Ectodermal cell (in vitro differentiated cells): Measurements from ENCODE around the gene POLR3H.

ENCODE experiments used
- H3K27ac ChIP-seq: 2 replicates; pipeline ENCODE4 v1.7.0; 2013; ENCODE audit warnings: mild to moderate bottlenecking, low read depth, low read length; ENCODE audit not compliant: insufficient read depth, poor library complexity, severe bottlenecking
- H3K27me3 ChIP-seq: 2 replicates; pipeline ENCODE4 v1.7.0; 2013; ENCODE audit warnings: mild to moderate bottlenecking, low read length; ENCODE audit not compliant: insufficient read depth, control insufficient read depth, poor library complexity, severe bottlenecking
- H3K36me3 ChIP-seq: one replicate; pipeline ENCODE4 v1.7.0; 2013; ENCODE audit warnings: low read length; ENCODE audit not compliant: control insufficient read depth, insufficient read depth
- H3K4me1 ChIP-seq: one replicate; pipeline ENCODE4 v1.7.0; 2013; ENCODE audit warnings: low read length; ENCODE audit not compliant: control insufficient read depth, insufficient read depth
- H3K4me3 ChIP-seq: 2 replicates; pipeline ENCODE4 v1.7.0; 2013; ENCODE audit warnings: low read depth, low read length, control low read depth; ENCODE audit not compliant: insufficient read depth
- H3K9me3 ChIP-seq: 2 replicates; pipeline ENCODE4 v1.7.0; 2013; ENCODE audit warnings: mild to moderate bottlenecking, low read length, moderate library complexity; ENCODE audit not compliant: control insufficient read depth
- WGBS, 2 experiments: methylation state at CpG; one replicate each; pipeline ENCODE4 v1.1.7; 2013; ENCODE audit warnings: missing lambda C conversion rate in 2 of 2; 5-methylcytosine and 5-hydroxymethylcytosine counted together

POLR3H gene

DNA sequence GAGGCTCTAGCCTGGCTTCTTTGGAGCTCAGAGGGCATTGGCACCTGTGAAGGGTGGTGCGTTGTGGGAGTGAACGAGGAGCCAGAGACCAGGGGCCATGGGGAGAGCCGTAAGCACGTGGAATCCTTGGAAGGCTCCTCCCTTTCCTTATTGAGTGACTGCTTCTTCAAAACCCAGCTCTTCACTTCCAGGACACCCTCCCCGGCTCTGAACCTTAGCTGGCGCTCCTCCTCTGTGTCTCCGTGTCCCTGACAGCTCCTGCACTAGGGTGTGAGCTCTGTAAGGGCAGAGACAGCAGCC, 26.3 kb downstream of the POLR3H start:
- H3K27ac ChIP-seq = no peak overlapping the region
- peaks cover 9% of the 10 kb centered on the region for H3K36me3 ChIP-seq
- H3K9me3 ChIP-seq = no peaks in the 10 kb centered on the region
- 87 to 92% methylated on average over 7 of the region's 7 CpGs for WGBS, 2 experiments
- no peaks in the 10 kb centered on the region for H3K27me3 ChIP-seq
- peaks cover 5% of the 10 kb centered on the region for H3K4me1 ChIP-seq
- H3K4me3 ChIP-seq = no peak overlapping the region

DNA sequence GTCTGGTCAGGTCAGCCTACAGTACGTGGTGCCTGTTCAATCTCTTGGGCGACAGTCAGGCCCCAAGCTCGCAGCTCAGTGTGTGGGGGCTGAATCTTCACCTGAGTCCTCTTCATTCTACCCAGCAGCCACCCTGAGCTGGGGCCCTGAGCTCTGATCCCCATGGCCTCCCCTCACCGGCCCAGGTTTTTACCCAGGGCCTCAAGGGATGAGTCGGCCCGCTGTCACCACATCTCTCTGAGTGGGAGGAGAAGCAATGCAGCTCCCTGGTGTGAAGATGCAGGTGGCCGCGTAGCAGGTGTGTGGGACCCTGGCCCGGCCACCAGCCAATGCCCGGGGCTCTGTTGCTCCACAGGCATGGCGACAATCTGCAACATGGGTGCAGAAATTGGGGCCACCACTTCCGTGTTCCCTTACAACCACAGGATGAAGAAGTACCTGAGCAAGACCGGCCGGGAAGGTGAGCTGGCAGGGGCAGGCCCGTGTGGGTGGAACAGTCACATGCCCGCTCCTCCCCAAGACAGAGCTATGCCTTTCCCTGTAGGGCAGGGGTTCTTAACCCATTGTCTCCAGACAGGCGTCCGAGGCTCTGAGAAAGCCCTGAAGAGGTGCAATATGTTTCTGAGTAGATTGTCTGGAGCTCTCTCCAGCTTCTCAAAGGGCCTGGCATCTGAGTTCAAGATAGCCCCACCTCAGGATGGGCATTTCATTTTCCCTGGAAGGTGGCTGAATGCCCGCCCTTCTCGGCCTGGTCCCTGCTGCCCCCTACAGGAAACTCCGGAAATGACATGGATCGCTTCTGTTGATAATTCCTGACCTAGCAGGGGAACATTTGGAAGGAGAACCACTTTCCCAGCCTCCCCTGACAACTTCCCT, 26.9 kb downstream of the POLR3H start:
- H3K27ac ChIP-seq = no peak overlapping the region
- no peaks in the 10 kb centered on the region for H3K27me3 ChIP-seq
- 73% methylated on average over 22 of the region's 22 CpGs for WGBS, 2 experiments
- peaks cover 9% of the 10 kb centered on the region for H3K4me1 ChIP-seq
- peaks cover 9% of the 10 kb centered on the region for H3K36me3 ChIP-seq
- H3K9me3 ChIP-seq = no peaks in the 10 kb centered on the region
- H3K4me3 ChIP-seq = no peak overlapping the region

DNA sequence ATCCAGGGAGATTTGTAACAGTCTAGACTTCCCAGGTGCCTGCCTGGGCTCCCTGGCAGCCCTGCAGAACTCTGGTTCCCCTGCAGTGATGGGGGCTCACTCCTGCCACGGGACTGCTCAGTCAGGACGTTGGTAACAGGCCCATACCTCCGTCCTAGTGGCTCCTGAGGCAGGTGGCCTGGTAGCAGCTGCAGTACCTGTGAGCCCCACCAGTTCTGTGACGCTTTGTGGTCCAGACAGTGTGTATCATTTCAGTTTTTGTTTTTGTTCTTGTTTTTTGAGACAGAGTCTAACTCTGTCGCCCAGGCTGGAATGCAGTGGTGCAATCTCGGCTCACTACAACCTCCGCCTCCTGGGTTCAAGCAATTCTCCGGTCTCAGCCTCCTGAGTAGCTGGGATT, 27.8 kb downstream of the POLR3H start:
- Histone ChIP-seq H3K27me3 (no peaks in the 10 kb centered on the region), H3K27ac (no peak overlapping the region), H3K4me1 (peaks cover 12% of the 10 kb centered on the region), H3K4me3 (no peak overlapping the region), H3K36me3 (peaks cover 9% of the 10 kb centered on the region), H3K9me3 (no peaks in the 10 kb centered on the region)
- 89 to 94% methylated on average over 8 of the region's 8 CpGs for WGBS, 2 experiments

DNA sequence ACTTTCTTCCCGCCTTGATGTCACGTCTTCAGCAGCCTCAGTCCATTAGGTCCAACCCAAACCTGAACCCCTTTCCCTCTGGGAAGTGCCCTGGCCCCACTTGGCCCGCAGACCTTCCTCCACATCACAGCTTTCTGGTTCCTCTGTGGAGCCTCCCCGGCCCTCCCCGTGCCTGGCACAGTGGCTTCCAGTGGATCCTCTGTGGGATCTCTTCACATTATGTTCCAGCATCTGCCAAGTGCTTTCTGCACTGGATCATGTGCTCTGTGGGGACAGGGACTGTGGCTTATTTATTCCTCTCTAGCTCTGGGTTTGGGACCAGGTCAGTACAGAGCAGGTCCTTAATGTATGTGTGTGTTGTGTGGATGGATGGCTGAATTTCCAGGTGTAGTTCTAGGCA, 30.9 kb downstream of the POLR3H start:
- Histone ChIP-seq H3K4me3 (no peak overlapping the region), H3K36me3 (peaks cover 9% of the 10 kb centered on the region), H3K27me3 (no peaks in the 10 kb centered on the region), H3K9me3 (no peaks in the 10 kb centered on the region), H3K4me1 (peaks cover 12% of the 10 kb centered on the region), H3K27ac (no peak overlapping the region)
- 86 to 89% methylated on average over 5 of the region's 5 CpGs for WGBS, 2 experiments

DNA sequence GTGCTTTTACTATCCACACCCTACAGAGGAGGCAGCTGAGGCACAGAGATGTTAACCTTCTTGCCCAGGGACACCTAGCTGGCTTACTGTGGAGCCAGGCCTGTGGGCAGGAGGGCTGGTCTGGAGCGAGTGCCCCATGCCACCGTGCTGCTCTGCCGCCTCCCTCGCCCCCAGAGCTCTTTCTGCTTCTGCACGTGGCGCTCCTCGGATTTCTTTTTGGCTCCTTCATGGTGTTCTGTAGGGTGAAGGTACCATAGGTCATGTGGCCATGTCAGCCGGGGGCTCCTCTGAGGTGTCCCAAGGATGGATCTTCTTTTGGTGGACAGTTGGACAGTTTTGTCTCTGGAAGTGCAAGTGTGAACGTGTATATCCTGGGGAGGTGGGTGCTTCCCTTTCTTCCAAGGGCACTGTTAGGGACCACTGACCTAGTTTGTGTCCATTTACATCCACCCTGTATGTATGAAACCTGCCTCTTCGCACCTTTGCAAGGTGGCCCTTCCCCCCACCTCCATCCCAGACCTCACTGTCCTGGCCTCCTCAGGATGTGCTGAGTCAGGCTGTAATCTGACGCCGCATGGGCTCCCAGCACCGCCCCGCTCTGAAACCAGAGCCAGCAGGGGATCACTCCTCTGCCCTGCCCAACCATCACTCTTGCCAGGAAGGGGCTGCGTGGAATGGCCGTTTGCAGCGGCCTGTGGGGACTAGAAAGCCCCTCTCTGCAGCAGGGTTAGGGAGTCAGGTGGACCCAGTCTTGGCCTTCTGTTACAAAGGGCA, 31.7 kb downstream of the POLR3H start:
- Histone ChIP-seq H3K27ac (peak overlapping the region; percentile 55), H3K36me3 (peaks cover 9% of the 10 kb centered on the region), H3K4me3 (no peak overlapping the region), H3K4me1 (peaks cover 12% of the 10 kb centered on the region), H3K27me3 (no peaks in the 10 kb centered on the region), H3K9me3 (no peaks in the 10 kb centered on the region)
- 54 to 57% methylated on average over 17 of the region's 17 CpGs for WGBS, 2 experiments

DNA sequence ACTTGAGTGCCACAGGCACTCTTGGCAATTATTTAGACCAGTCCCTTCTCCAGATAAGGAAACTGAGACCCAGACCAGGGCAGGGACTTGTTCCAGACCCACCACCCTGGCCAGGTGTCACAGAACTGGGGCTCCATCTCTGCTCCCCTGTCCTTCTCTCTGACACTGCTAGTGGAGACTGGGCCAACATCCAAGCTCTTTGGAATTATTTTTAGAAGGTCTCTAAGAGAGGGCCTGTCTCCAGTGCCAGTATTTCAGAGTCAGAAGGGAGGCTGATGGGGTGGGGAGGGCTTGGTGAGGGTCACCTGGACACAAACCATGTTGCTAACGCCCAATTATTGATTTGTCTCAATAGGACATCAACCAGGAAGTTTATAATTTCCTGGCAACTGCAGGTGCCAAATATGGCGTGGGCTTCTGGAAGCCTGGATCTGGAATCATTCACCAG, 32.7 kb downstream of the POLR3H start:
- 95 to 98% methylated on average over 2 of the region's 2 CpGs for WGBS, 2 experiments
- H3K9me3 ChIP-seq = no peaks in the 10 kb centered on the region
- H3K27me3 ChIP-seq = no peaks in the 10 kb centered on the region
- H3K36me3 ChIP-seq = peaks cover 9% of the 10 kb centered on the region
- H3K4me3 ChIP-seq = no peak overlapping the region
- peaks cover 12% of the 10 kb centered on the region for H3K4me1 ChIP-seq
- no peak overlapping the region for H3K27ac ChIP-seq

DNA sequence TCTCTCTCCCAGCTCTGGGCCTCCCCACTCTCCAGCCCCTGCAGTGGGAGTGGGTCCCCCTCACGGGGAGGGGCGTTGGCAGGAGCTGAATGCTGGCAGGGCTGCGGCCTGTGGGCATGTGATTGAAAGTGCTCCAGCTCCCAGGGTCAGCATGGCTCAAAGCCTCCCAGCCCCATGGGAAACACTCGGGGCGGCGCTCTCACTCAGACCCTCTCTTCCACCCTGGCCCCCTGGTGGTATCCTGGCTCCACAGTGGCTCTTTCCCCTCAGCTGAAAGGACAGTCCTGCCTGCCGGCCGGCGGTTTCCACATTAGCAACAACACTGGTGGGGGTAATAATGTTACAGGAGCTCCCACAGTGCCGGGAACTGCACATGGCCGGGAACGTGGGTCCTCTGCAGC, 35.5 kb downstream of the POLR3H start:
- 90% methylated on average over 12 of the region's 12 CpGs for WGBS, 2 experiments
- H3K4me3 ChIP-seq = no peak overlapping the region
- H3K27me3 ChIP-seq = no peaks in the 10 kb centered on the region
- no peak overlapping the region for H3K27ac ChIP-seq
- H3K4me1 ChIP-seq = peaks cover 12% of the 10 kb centered on the region
- H3K36me3 ChIP-seq = no peaks in the 10 kb centered on the region
- H3K9me3 ChIP-seq = no peaks in the 10 kb centered on the region

DNA sequence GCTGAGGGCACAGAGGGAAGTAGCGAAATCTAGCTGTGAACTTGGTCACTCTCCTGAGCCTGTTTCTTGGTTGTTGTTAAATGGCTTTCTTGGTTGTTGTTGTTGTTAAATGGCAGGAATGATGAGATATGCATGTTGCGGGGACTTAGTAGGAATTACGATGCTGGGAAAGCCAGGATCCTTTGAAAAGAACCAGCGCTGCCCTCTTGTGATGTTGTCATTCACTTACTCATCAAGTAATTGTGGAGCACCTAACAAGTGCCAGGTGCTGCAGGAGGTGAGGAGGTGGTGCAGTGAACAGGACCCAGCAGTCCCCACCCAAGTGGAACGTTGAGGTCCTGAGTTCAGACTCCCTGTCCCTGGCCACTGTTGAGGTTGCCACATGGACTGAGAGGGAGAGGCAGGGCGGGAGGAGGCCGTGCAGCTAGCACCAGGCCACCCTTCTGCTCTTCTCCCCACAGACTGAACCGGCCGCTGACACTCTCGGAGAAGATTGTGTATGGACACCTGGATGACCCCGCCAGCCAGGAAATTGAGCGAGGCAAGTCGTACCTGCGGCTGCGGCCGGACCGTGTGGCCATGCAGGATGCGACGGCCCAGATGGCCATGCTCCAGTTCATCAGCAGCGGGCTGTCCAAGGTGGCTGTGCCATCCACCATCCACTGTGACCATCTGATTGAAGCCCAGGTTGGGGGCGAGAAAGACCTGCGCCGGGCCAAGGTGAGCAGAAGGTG, 36.8 kb downstream of the POLR3H start:
- Histone ChIP-seq H3K36me3 (no peaks in the 10 kb centered on the region), H3K9me3 (no peaks in the 10 kb centered on the region), H3K4me3 (no peak overlapping the region), H3K27ac (no peak overlapping the region), H3K27me3 (no peaks in the 10 kb centered on the region), H3K4me1 (peaks cover 4% of the 10 kb centered on the region)
- 95 to 96% methylated on average over 23 of the region's 23 CpGs for WGBS, 2 experiments

DNA sequence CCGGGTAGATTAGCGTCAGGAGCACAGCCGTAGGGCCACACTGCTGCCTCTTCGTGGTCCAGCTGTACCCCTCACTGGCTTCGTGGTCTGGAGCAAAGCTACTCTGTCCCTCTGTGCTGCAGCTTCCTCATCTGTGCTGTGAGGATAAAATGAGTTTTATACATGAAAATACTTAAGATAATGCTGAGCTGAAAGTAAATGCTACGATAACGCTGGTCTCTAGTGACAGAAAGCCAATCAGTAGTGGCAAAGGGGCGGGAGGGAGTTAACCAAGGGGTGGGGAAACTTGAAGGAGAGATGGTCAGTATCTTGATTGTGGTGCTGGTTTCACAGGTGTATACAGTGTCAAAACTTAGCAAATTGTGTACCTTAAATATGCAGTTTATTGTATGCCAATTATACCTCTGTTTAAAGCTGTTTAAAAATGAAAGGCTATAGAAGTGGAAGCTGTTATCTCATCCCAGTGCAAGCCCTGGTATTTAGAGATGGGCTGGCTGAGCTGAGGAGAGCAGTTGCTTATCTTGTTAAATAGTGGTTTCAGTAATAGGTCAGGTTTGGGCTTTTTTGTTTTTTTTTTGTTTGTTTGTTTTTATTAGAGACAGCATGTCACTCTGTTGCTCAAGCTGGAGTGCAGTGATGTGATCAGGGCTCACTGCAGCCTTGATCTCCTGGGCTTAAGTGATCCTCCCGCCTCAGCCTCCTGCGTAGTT, 38.6 kb downstream of the POLR3H start:
- 95 to 97% methylated on average over 10 of the region's 10 CpGs for WGBS, 2 experiments
- H3K27ac ChIP-seq = no peak overlapping the region
- H3K4me3 ChIP-seq = no peak overlapping the region
- no peaks in the 10 kb centered on the region for H3K36me3 ChIP-seq
- H3K27me3 ChIP-seq = no peaks in the 10 kb centered on the region
- no peaks in the 10 kb centered on the region for H3K9me3 ChIP-seq
- H3K4me1 ChIP-seq = no peaks in the 10 kb centered on the region
